Measurements from ENCODE around the gene INSC. TPM values are rescaled to one million over a fixed set of nuclear protein-coding genes. Genes with fewer than 3 reads are reported as not detected.

INSC gene
- total RNA-seq, 4 donors from 2014 or later, result not detected

GRCh38 chr11:15216678-15217077 lies 102.0 kb downstream of the INSC start:
- no peak for TF ChIP-seq CTCF (IDR thresholded peaks at IDR 0.05; ENCODE audit: low read depth)

GRCh38 chr11:15217416-15217815 lies 102.7 kb downstream of the INSC start:
- no peak for TF ChIP-seq CTCF (IDR thresholded peaks at IDR 0.05; ENCODE audit: low read depth)

DNA sequence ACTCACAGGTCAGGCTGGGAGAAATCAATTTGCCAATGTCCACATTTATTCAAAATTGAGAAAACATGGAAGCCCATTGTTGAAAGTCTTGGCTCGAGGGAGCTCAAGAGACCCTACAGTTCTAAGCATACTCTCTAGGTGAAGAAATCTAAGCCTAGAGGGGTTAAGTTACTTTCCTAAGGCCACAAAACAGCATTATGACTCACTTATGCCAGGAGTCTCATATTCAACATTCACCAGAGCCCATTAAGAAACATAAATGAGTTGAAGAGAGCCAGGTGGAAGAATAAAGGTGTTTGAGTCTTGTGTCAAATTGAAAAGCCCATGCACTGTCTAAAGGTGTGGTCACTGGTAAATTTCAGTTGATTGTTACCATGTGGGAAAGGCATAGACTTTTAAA lies 108.1 kb downstream of the INSC start:
- TF ChIP-seq CTCF (IDR thresholded peaks at IDR 0.05; ENCODE audit: low read depth), result no peak

DNA sequence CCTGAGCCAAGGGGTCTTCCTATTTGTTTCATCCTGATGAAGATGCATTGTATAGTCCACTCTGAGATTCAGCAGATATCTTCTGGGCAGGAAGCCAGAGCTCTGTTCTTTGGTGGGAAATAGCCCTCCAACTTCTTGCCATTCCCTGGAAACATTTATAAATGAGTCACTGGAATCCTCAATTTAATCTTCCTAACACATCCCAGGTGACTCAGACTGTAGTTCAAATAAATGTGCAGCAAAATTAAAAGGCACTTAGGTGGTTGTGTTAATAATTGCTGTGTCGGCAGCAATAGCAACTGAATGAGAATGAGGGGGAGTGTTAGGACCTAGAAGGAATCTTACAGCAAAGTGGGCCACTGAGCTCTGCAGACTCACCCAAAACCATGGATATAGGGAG lies 108.6 kb downstream of the INSC start:
- TF ChIP-seq CTCF (IDR thresholded peaks at IDR 0.05; ENCODE audit: low read depth), result no peak

DNA sequence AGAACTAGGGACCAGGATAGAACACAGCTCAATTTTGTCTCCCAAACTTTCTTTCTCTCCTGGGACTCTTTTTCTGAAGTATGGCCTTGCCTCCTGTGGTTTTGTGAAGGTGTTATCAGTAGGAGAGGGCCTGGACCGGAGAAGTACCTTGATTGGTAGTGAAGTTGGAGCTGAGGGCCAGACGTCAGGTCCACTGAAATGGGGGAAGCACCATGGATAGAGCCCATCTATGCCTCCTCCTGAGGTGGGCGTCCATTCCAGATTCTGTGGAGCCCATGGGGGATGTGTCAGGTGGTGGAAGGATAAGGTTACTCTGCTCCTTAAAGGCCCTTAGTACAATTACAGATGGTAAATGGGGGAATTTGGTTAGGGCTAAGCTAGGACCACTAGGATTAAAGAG lies 109.7 kb downstream of the INSC start:
- no peak for TF ChIP-seq CTCF (IDR thresholded peaks at IDR 0.05; ENCODE audit: low read depth)

- TF ChIP-seq CTCF (IDR thresholded peaks at IDR 0.05; ENCODE audit: low read depth), result no peak
Observed at GRCh38 chr11:15227011-15227410, 112.3 kb downstream of the INSC start.

DNA sequence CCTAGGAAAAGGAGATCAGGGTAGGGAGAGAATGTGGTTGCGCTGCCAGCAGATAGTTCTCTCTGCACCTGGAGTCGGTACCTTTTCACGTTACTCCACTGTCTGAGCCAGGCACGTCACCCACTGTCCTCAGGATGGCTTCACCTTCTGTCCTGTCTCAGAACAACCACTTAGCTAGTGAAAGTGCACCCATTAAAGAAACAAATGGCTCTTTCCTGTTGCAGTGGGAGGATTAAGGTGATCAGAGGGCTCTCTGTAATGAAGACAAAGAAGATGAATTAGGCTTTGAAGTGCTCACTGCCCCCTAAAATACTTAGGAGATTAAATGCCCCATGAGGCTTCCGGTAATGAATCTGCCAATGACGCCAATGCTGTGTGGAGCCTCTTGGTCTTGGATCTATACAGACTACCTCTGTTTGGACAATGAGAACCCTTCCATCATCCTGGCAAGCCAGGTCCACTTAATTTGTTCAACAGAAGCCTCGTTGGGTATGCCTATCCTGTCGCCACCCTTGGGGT lies 113.7 kb downstream of the INSC start:
- TF ChIP-seq CTCF (IDR thresholded peaks at IDR 0.05; ENCODE audit: low read depth), result no peak
